CD4-positive, alpha-beta T cell treated with Interleukin-4 for 1 hour (primary cell): ENCODE data around the gene ILDR1.
"Not testable (repeated sequence)": the region's sequence is repeated elsewhere in the genome, so short reads cannot be mapped to it uniquely, and the experiment has no call there.

Experiments
- DNase-seq, 2 donors: peaks; one replicate each; pipeline ENCODE4 v3.0.0-alpha.2; 2020 to 2022

ILDR1 gene

DNA sequence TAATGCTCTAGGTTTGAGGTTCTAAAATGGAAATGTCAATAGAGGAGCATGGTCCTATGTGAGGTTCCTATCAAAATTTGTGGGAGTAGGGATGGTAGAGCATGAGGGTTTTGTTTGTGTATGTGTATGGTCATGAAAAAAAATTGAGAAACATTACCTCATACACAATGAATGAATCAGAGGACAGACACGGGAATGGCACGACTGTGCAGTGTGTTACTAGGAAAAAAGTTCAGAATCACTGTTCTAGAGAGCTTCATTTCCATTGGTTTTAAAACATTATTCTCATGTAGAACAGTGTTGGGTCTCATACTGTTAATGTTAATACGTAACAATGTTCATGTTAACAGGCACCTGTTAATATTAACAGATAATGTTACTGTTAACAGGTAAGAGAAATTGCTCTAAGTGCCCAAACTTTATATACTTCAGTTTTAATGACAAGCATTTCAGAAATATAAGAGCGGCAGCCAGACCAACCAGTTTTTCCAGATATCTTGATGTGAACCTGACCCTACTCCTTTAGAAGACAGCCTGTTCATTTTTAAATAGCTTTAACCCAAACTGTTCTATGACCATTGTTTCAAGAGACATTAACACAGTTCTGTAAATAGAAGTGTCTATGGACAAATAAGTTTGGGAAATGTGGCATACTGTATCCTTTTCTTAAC, 79.8 kb downstream of the ILDR1 start:
- DNase-seq: no peak

DNA sequence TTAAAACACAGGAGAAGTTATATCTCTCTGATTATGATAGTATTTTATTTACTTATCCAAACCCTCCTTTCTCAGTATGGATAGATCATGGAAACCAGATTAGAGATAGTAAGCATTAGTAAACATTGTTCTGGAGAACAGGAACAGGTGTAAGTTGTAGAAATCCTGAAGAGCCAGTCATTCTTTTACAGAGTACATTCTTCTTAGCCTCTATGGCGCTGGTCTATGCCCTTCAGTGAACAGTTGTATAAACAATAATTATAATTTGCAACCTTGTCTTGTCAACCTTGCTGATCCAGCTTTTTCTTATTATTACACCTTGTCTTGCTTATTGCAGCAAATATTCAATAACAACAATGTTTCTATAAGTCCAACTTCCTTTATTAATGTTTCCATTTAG, 80.5 kb downstream of the ILDR1 start:
- no peak for DNase-seq

GRCh38 chr3:121938141-121938855, 83.7 kb downstream of the ILDR1 start:
- DNase-seq: not testable (repeated sequence)
